HG03442 (cell line): ENCODE results near the gene KRT3.

Experiments
- ATAC-seq: cut with Tn5 transposase; IDR thresholded peaks from one replicate; pipeline ENCODE4 v1.9.1; 2021; ENCODE audit warnings: mild to moderate bottlenecking, moderate library complexity; ENCODE audit not compliant: unreplicated experiment

KRT3 gene

GRCh38 chr12:52828156-52828555 lies 32.2 kb upstream of the KRT3 start:
- no peak for ATAC-seq

DNA sequence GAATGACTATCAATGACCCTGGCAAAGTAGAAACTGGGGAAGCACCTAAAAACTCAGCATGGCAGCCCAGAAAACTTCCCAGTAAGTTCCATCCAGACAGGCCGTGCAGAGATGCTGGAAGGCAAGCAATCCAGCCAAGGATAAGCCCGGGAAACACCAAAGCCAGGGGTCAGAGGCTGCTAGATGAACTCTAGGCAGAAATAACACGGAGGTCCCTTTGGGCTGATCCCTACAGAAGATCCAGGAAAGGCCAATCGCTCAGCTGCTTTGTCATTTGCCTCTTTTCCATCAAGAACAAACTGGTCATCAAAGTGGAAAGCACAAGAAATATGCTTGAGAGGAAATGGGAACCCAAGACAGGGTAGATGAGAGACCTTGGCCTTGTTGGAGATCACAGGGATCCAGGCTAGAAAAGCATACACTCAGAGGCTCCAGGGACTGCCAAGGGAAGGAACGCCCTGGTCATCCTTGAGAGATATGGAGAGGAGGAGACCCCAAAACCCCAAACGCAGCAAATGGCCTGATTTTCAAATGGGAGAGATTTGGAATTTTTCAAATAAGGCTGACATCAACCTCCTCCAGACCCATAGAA lies 31.7 kb upstream of the KRT3 start:
- no peak for ATAC-seq

GRCh38 chr12:52826611-52827498 lies 30.9 kb upstream of the KRT3 start:
- ATAC-seq: no peak

DNA sequence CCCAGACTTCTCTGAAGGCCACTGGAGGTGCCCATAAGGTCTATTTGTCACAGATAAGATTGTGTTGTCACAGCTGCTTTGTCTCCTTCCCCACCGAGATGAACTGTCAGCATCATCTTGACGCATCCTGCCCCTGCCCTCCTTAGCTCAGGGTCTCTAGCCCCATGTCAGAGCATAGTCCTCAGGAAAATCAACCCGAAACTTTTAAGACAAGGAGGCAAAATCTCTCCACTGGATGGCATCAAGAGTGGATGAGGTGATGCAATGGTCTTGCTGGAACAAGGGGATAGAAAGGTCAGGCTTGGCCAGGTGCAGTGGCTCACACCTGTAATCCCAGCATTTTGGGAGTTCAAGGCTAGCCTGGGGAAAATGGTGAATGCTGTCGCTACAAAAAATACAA lies 30.0 kb upstream of the KRT3 start:
- ATAC-seq: no peak

DNA sequence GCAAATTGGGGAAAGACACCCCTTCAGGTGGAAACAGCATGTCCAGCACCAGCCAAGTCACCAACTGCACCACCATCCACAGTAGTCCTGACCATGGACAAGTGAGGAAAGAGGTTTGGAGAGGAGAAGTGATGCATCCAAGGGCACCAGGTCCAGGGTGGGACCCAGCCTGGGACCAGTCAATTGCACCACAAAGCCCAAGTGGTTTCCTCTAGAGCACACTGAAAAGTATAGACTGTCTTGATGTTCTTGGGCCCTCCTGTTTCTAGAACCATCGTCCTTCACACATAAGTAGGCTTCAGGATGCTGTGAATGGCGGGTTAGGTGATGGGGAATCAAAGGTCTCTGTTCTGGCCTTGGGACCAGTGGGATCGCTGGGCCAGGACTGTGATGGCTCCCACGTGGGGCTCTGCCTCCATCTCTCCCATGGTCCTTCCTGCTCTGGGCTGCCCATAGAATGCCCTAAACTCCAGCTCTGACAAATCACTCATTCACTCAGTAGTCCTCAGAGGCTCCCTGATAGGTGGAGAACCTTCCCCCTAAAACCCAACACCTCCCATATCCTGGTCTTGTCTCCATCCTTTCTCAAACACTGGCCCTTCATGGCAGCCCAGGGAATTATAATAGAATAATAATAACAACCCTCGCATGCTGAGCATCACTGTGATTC lies 29.0 kb upstream of the KRT3 start:
- no peak for ATAC-seq

DNA sequence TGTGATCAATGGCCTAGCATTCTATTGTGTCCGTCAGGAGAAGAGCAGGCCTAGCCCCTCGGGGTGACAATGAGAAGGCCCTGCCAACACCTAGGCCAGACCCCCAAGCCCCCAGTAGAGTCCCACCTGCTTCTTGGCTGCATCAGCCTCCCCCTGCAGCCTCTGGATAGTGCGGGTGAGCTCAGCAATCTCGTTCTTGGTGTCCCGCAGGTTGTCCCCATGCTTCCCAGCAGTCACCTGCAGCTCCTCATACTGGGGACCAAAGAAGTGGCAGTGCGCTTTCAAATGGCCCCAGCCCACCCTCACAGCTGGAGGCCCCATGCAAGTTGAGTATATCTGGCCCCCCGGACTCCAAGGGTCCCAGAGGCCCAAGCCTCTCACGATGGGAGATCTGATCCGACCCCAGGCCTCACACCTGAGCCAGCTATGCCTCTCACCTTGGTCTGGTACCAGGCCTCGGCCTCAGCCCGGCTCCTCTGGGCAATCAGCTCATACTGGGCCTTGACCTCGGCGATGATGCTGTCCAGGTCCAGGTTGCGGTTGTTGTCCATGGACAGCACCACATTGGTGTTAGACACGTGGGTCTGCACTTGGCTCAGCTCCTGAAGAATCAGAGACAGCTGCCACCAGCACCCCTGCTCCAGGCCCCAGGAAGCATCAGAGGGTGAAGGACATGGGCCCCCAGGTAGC lies 28.0 kb upstream of the KRT3 start:
- ATAC-seq: no peak

- ATAC-seq: no peak
These were observed 27.0 kb upstream of the KRT3 start for GRCh38 chr12:52822771-52823510.

DNA sequence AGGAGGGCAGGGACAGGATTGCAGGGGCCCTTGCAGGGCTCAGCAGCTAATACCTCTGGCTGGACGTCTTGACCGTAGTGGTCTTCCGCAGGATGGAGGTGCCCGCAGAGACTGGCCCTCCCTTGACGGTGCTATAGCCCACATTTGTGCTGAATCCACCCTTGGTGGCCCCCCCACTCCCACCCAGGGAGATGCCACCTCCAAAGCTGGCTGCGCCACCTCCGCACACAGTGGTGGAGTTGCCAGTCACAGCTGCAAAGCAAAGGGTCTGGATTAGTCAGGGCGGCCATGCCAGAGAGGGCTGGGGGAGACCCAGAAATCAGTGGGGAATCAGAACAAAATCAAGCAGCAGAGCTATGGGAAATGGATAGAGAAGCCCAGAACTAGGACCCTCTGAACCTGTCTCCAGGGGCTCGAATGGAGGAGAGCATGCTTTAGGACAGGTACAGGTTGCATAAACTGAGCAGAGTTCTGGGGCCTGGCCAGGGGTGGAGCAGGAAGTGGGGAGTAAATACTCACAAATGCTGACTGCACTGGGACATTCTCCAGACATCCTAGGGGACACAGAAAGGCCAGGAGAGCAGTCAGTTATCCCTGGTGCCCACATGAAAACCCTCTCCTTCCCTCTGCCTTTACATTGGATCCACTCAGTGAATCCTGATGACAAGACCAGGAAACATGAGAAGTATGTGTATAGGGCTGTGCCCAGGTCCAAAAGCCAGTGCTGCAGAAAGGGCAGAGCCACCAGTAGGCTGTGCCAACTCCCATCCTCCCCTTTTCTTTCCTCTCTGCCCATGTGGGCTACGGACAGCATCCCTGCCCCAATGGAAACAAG lies 26.1 kb upstream of the KRT3 start:
- ATAC-seq: no peak

DNA sequence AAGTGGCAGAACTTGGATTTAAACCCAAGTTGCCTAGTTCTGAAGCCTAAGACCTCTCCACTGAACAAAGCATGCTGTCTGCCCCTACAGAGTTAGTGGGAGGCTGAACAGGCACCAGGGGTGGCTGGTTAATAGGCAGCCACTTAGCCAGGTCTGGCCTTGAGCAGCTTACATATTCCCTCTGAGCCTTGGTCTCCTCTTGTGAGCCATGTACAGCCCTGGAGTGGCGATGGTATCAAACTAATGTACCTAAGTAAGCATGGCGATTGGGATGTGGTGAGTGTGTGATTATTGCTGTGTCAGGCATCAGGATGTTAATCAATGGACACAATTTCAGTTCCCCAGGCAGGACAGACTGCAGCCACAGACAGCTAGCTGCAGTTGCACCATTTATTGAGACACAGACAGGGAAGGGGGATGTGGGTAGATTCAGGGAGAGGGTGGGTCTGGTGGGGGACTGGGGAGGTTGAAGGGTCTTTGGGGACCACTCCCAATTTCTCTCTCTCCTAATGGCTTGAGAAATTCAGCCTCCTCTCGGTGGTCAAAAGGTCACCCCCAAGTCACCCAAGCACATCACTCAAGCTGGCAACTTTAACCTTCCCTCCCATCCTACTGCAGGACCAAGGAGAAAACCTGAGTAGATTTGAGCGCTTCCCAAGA lies 25.3 kb upstream of the KRT3 start:
- no peak for ATAC-seq

GRCh38 chr12:52820521-52820920 lies 24.6 kb upstream of the KRT3 start:
- ATAC-seq: no peak

DNA sequence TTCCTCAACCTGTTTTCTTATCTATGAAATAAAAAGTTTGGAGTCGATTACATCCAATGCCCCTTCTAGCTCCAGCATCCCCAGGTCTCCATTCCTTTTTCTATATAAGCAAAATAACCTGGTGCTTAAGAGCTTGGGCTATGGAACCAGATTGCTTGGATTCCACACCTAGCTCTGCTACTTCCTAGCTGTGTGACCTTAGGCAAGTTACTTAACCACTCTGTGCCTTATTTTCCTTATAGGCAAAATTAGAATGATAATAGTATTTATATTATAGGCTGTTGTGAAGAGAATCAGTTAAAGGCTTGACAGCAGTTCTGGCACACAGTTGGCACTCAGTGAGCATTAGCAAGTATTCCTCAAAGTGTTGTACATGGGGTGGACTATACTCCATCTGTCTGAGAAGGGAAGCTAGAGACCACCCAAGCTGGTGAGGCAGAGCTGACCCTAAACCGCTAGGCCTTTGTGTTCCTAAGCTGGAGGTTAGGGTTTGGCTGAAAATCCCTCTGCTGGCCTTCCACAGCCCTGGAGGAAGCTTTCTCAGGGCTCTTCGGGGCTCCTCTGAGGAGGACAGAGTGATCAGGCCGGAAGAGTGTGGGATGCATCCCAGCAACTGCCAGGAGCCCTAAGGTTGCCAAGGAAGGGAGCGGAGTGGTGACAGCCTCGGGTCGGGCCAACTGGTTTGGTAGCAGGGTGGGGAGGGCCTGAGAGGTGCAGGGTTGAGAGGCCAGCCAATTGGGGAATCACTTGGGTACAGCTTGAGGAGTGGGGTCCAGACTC lies 24.0 kb upstream of the KRT3 start:
- ATAC-seq: no peak

- ATAC-seq: no peak
These were observed 23.0 kb upstream of the KRT3 start for GRCh38 chr12:52818887-52819420.

GRCh38 chr12:52818388-52818787 lies 22.5 kb upstream of the KRT3 start:
- no peak for ATAC-seq

- ATAC-seq: no peak
These were observed 21.9 kb upstream of the KRT3 start for GRCh38 chr12:52817699-52818238.

GRCh38 chr12:52817003-52817698 lies 21.2 kb upstream of the KRT3 start:
- ATAC-seq: no peak

- no peak for ATAC-seq
These were observed 20.0 kb upstream of the KRT3 start for GRCh38 chr12:52815676-52816588.
